GM21529 (cell line): ENCODE data around the gene PRKAR2A.
A peak's percentile ranks its signal among the peaks of the same experiment; 100 is the strongest.
"Not testable (repeated sequence)": the region's sequence is repeated elsewhere in the genome, so short reads cannot be mapped to it uniquely, and the experiment has no call there.

Experiments used
- ATAC-seq: cut with Tn5 transposase; IDR thresholded peaks from one replicate; pipeline ENCODE4 v1.9.1; 2021; ENCODE audit not compliant: unreplicated experiment

Gene PRKAR2A

DNA sequence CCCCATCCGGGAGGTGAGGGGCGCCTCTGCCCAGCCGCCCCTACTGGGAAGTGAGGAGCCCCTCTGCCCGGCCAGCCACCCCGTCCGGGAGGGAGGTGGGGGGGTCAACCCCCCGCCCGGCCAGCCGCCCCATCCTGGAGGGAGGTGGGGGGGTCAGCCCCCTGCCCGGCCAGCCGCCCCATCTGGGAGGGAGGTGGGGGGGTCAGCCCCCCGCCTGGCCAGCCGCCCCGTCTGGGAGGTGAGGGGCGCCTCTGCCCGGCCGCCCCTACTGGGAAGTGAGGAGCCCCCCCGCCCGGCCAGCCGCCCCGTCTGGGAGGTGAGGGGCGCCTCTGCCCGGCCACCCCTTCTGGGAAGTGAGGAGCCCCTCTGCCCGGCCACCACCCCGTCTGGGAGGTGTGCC lies 113.1 kb downstream of the PRKAR2A start:
- ATAC-seq, result not testable (repeated sequence)

DNA sequence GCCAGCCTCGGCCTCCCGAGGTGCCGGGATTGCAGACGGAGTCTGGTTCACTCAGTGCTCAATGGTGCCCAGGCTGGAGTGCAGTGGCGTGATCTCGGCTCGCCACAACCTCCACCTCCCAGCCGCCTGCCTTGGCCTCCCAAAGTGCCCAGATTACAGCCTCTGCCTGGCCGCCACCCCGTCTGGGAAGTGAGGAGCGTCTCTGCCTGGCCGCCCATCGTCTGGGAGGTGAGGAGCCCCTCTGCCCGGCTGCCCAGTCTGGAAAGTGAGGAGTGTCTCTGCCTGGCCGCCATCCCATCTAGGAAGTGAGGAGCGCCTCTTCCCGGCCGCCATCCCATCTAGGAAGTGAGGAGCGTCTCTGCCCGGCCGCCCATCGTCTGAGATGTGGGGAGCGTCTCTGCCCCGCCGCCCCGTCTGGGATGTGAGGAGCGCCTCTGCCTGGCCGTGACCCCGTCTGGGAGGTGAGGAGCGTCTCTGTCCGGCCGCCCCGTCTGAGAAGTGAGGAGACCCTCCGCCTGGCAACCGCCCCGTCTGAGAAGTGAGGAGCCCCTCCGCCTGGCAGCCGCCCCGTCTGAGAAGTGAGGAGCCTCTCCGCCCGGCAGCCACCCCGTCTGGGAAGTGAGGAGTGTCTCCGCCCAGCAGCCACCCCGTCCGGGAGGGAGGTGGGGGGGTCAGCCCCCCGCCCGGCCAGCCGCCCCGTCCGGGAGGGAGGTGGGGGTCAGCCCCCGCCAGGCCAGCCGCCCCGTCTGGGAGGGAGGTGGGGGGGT lies 113.7 kb downstream of the PRKAR2A start:
- ATAC-seq, result not testable (repeated sequence)

DNA sequence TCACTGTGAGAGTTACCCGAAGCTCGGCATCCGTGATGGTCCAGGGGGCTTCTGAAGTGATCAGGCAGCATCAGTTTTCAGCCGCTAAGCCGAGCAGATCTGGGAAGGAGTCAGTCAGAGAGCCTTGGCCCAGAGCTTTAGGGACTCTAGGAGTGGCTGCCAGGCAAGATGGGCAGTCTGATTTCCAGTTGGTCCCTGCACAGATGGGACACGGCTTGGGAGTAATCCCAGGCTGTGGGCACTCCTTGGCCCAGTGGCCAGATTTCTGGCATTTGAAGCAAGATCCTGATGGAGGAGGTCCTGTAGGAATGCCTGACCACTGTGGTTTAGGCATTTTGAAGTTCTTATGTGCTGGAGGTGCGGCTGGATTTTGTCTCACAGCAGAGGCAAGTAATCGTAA lies 120.2 kb downstream of the PRKAR2A start:
- no peak for ATAC-seq

DNA sequence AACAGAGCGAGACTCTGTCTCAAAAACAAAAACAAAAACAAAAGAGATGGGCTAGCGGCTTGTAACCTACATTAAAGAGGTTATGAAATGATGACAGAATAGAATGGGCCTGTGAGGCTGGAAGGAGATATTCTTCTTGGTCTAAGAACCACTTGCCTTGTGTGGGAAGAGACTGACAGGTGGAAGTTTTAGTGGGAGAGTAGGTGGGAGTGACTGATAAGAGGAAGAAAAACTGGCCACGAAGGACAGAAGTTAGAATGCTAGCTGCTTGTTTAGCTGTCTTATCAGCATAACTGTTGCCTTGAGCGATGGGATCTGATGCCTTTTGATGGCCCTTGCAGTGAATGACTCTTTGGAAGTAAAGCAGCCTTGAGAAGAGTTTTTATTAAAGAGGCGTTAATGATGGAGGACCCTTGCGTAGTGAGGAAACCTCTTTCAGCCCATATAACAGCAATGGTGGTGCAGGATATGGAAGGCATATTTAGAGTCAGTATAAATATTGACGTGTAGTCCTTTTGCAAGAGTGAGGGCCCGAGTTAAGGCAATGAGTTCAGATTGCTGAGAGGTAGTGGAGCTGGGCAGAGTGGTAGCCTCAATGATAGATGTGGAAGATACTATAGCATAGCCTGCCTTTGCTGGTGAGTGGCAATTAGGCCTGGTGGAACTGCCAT lies 122.4 kb downstream of the PRKAR2A start:
- ATAC-seq, result not testable (repeated sequence)

DNA sequence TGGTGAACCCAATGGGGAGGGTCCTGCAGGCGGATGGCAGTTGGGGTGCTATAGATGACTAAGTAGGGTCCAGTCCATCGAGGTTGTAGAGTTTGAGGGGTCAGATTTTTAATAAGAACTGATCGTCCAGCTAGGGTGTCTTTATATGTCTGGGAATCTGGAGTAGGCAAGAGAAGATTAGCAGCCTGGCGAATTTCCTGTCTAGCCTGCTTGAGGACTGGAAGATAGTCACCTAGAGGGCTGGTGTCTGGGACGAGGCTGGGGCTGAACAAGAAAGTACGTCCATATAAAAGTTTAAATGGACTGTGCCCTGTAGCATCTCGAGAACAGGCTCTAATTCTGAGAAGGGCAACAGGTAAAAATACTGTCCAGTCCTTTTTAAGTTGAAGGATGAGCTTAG lies 123.9 kb downstream of the PRKAR2A start:
- ATAC-seq, result no peak

DNA sequence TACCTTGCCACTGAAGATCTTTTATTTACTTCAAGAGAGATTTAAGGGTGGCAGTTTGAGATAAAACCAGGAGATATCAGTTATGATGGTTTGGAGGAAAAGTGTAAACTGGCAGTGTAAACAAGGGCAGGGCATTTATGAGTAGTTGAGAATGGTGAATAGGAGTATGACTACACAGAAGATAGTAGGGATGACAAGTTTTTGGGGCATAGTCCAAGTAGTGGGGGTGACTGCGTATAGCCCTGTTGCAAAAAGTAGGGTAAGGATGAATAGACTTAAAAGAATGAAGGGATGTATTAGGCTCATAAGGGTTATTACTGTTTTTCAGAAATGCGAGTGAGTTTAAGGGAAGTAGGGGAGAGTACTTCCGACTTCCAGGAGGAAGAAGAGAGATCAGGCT lies 124.4 kb downstream of the PRKAR2A start:
- ATAC-seq, result not testable (repeated sequence)

DNA sequence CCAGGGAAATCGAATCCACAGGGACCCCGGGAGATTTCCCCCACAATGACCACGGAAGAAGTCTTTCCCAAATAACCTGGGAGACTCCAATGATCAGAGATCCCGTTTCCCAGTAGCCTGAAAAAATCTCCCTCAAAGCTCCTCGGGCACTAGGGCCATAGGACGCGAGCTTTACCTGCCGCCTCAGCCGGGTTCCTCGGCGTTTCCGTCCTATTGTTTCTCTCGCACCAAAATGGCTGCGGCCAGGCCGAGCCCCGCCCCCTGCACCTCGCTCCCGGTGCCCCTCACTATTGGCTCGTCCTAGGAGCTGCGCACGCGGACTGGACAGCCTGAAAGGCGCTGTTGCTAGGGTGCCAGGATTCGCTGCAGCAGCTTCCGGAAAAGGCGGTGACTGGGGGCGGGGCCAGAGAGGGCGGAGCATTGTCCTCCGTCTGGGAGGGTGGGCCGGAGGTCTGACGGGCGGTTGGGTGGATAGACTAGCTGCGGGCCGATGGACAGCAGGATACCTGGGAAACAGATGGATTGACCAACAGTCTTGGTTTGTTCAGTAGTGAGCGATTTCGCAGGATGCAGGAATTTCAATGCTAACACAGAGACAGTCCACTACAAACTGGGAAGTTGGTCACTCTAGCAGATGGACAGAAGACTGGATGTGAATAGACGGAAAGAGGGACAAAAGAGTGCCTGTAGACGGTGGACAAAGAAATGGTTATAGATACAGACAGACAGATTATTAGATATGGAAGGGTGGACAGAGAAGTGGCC lies 130.5 kb downstream of the PRKAR2A start, which contains the start of gene IP6K2:
IP6K2 (minus strand) TSS at position 240 of the 765 bp plus-strand sequence. CDS start 21,930 bp downstream, outside the sequence.
- ATAC-seq, result peak; percentile 96

DNA sequence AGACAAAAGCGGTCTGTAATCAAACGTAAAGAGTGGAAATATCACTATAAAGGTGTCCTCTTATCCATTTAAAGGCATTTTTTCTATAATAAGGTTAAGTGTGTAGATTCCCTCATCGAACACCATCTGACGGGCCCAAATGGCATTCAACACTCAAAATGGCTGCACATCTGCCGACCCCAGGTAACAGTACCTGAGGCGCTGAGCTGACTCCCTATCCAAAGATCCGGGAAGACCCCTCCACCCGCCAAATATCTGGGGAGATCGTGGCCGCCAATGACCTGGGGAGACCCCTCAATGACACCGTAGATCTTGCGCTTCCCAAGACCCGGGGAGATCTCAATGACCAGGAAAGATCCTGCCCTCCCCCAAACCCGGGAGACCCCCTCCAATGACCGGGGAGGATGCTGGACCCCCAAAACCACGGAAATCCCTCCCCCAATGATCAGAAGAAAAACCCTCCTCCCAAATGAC lies 131.1 kb downstream of the PRKAR2A start:
- ATAC-seq, result no peak

DNA sequence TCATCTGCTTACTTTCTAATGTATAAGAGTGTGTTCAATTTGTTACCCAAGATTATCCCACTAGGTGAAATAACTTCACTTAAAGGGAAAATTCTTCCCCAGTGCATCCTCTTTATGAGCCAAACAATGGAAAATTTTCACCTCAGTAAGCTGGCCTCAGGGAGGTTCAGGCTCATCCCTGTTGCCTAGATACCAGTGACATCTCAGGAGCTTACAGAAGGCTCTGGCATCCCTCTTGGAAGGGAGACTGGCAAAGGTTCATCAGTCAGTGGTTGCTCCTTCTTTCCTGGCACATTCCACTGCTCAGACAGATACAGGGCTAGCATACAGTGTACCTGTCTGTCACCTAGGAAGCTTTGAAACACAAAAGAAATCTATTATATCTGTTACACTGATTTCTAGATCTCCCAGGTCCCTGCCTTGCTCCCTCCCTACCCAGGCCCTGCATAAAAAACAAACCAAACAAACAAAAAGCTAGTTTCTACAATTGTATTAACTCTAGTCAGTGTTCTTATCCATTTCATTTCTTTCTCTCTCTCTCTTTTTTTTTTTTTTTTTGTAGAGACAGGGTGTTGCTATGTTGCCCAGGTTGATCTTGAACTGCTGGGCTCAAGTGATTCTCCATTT lies 132.4 kb downstream of the PRKAR2A start:
- no peak for ATAC-seq

DNA sequence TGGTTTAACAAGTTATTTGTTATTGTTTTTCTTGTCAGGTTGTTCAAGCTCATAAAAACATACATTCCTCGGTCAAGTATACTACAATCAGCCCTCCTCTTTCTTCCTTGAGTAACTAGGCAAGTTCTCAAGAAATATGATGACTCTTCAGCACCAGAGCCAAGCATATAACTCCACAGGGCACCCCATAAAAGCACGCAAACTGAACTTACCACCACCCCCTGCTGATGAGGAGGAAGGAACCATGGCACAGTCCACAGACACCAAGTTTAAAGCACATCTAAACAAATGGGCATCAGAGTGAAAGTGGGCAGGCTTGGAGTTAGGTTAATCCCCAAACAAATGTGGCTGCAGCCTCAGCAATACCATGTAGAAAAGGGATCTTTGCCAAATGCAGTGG lies 135.9 kb downstream of the PRKAR2A start:
- ATAC-seq, result no peak

DNA sequence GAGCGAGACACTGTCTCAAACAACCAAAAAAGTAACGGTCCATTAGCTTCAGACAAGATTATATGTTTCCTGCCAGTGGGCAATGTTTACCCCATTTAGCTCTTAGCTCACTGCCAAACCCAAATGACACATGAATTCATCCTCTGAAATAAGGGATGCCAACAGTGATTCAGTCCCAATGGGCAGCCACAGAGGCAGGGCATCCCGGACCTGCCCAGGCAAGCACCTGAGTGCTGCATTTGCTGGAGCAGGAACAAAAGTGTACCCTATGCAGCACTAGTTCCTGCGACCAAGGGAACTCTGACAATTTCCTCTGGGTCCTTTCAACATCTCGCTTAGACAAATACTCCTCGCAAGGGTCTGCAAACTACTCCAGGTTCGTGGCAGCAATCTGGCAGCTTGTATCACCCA lies 138.6 kb downstream of the PRKAR2A start:
- ATAC-seq, result no peak

DNA sequence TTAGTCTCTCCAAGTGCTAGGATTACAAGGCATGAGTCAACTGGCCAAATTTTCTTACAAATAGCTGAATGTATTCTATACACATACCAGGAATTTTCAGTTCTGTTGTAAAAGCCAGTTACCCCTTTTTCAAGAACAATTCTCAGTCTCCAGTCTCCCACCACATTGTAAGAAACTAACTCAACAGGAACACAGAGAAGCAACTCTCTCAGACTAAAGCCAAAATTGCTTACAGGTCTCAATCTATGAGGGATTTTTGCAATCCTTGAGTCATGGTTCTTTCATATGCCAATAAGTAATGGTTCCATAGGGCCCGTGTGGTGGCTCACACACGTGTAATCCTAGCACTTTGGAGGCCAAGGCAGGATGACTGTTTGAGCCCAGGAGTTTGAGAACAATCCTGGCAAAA lies 139.2 kb downstream of the PRKAR2A start:
- no peak for ATAC-seq

DNA sequence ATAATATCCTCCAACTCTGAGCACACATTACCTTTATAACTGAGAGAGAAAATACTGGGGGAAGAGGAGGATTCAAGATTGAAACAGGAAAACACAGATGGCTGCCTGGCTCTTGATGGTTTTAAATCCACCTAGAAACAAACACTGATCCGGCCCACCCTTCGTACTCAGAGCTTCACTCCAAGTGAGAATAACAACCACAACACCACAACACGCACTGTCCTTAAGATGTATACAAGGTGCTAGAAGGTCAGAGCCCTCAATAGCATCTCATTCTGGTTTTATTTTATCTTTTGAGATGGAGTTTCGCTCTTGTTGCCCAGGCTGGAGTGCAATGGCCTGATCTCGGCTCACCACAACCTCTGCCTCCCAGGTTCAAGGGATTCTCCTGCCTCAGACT lies 140.5 kb downstream of the PRKAR2A start:
- no peak for ATAC-seq

DNA sequence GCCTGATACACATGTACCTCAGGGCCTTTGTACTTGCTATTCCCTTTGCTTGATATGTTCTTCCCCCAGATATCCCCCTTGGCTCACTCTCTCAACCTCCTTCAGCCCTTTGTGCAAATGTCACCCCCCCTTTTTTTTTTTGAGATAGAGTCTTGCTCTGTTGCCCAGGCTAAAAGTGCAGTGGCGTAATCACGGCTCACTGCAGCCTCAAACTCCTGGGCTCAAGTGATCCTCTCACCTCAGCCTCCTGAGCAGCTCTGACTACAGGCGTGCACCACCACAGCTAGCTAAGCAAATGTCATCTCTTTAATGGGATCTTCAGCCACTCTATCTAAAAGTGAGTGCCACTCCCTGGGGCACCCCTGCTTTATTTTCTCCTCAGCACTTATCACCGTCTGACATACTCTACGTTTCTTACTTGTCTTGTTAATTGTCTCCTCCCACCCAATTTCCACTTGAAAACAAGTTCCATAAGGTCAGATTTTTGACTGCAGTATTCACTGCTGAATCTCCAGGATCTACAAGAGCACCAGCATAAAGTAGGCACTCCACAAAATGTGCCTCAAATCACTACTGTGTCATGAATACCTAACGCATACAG lies 145.3 kb downstream of the PRKAR2A start:
- no peak for ATAC-seq

DNA sequence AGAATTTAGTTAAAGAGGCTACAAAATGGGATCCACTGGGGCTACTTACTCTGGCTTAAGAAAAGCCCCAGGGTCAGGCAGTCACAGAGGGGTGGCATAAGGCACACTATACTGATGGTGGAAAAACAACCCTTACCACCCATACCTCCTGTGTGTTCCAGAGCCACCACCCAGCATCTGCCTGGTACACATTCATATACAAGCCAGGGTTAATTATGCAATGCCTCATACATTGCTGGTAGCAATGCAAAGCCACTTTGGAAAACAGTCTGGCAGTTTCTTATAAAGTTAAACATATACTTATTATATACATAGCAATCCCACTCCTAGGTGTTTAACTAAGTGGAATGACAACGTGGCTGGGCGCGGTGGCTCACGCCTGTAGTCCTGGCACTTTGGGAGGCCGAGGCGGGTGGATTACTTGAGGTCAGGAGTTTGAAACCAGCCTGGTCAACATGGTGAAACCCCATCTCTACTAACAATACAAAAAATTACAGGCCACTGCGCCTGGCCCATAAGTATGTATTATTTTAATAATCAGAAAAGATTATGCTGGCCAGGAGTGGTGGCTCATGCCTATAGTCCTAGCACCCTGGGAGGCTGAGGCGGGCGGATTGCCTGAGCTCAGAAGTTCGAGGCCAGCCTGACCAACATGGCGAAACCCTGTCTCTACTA lies 146.8 kb downstream of the PRKAR2A start:
- ATAC-seq, result no peak

DNA sequence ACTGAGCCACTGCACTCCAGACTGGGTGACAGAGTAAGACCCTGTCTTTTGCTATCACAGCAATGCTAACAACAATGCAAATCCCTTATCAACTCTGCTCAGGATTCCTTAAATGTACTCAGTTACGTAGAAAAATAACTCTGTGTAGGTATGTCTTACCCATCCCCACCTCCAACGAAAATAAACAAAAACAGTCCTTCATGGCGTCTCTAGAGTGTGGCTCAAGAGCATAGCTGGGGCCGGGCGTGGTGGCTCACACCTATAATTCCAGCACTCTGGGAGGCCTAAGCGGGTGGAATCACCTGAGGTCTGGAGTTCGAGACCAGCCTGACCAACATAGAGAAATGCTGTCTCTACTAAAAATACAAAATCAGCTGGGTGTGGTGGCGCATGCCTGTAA lies 148.8 kb downstream of the PRKAR2A start:
- no peak for ATAC-seq

DNA sequence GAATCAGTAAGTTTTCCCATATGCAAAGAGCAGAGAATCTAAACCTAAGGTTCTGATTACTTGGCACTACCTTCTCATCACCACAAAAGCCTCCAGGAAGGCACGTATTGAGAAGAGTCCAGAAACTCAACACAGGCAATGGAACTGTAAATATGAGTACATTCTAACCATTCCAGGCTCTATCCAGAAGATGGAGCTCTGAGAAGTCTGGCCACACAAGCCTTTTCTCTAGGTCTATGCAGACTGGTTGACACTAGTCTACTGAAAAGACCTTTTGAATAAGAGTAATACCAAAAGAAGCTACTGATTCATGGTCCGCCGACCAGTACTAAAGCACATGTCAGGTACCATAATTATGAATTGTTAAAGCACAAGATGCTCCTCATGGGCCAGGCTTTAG lies 149.7 kb downstream of the PRKAR2A start:
- no peak for ATAC-seq

DNA sequence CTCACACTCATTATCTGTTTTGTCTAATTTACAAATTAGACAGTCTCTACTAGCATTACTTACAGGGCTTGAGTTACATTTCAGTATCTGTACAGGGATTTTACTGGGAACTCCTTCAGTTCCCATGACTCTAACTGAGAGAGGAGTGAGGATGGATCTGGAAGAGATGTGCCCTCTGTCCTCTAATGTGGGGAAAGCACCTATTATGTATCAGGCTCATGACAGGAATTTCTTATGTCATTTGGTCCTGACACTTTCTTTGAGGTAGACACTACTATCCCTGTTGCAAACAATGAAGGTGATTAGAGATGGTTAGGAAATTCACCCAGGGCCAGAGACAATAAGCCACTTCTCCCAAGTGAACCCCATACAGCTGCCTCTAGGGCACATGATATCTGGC lies 151.1 kb downstream of the PRKAR2A start:
- ATAC-seq, result no peak
